ENCODE data around the gene DOCK8. TPM values are rescaled to one million over a fixed set of nuclear protein-coding genes. Genes with fewer than 3 reads are reported as not detected.

Gene DOCK8
- total and polyA plus RNA-seq, 2 experiments from 2014 or later: 0.94 to 1.2 TPM

GRCh38 chr9:463455-464171, 248.9 kb downstream of the DOCK8 start (continued):
- TF ChIP-seq REST (IDR thresholded peaks at IDR 0.05; ENCODE audit: unreplicated experiment) (no peak), ZNF462 (CRISPR knock-in tag; IDR thresholded peaks at IDR 0.05) (no peak), EZH2phosphoT487 (IDR thresholded peaks at IDR 0.05; ENCODE audit: unreplicated experiment) (no peak), ZNF331 (CRISPR knock-in tag; IDR thresholded peaks at IDR 0.05; ENCODE audit: low read depth) (no peak), ZNF114 (CRISPR knock-in tag; IDR thresholded peaks at IDR 0.05) (no peak)

Data from GM23338 (cell line).